H1 (cell line): Measurements from ENCODE around the gene ZMYM4. TPM values are rescaled to one million over a fixed set of nuclear protein-coding genes. Genes with fewer than 3 reads are reported as not detected.

Experiments used
- CTCF ChIA-PET: fragments of 300-600 bp; sonication (Branson Sonifier 250); formaldehyde crosslinking; loops from one replicate; lab custom pipeline; 2021; ENCODE audit not compliant: partially characterized antibody; lab: Charles Lee
- POLR2A ChIA-PET: fragments of 300-600 bp; sonication (Branson Sonifier 250); formaldehyde crosslinking; loops from one replicate; lab custom pipeline; 2021; ENCODE audit warnings: inconsistent platforms; ENCODE audit not compliant: partially characterized antibody; lab: Charles Lee
- DNase-seq, 2 experiments: peaks; one replicate each; pipeline versions ENCODE4 v3.0.0 to v3.0.0-alpha.2; 2010 to 2022; ENCODE audit warnings: low spot score in 2 of 2, low read depth in 1 of 2, mixed read lengths in 1 of 2
- FAIRE-seq: peaks from 2 replicates; lab custom pipeline; 2011; peaks lifted over from hg19 to GRCh38; lab: Jason Lieb, UNC
- H2AFZ ChIP-seq: 2 replicates; pipeline ENCODE4 v1.8.1; 2012; ENCODE audit warnings: low read length, inconsistent platforms
- H2AK5ac ChIP-seq: 2 replicates; pipeline ENCODE4 v1.6.1; 2013; ENCODE audit warnings: low read depth, low read length
- H2BK120ac ChIP-seq: replicated peaks from 2 replicates; pipeline ENCODE3; 2013; ENCODE audit warnings: low read depth, low read length, inconsistent platforms
- H2BK12ac ChIP-seq: 2 replicates; pipeline ENCODE4 v1.6.1; 2013; ENCODE audit warnings: low read depth, low read length
- H2BK15ac ChIP-seq: 2 replicates; pipeline ENCODE4 v1.6.1; 2013; ENCODE audit warnings: low read length
- H2BK20ac ChIP-seq: 2 replicates; pipeline ENCODE4 v1.6.1; 2013; ENCODE audit warnings: low read length
- H2BK5ac ChIP-seq: 2 replicates; pipeline ENCODE4 v1.6.1; 2013; ENCODE audit warnings: low read depth, low read length
- H3K14ac ChIP-seq: 2 replicates; pipeline ENCODE4 v1.6.1; 2013; ENCODE audit warnings: inconsistent platforms; ENCODE audit not compliant: insufficient read length
- H3K18ac ChIP-seq: 2 replicates; pipeline ENCODE4 v1.6.1; 2013; ENCODE audit warnings: low read length; ENCODE audit errors: extremely low read depth
- H3K23ac ChIP-seq: 2 replicates; pipeline ENCODE4 v1.6.1; 2013; ENCODE audit warnings: inconsistent platforms; ENCODE audit not compliant: insufficient read length
- H3K23me2 ChIP-seq: 2 replicates; pipeline ENCODE4 v1.6.1; 2013; ENCODE audit warnings: low read depth, low read length
- H3K27ac ChIP-seq: 2 replicates; pipeline ENCODE4 v1.6.1; 2011; ENCODE audit warnings: low read depth, low read length, inconsistent platforms
- H3K27me3 ChIP-seq, 4 experiments: replicated peaks in 1 of 4; 1 replicate in 1 of 4; 2 replicates in 3 of 4; pipeline versions ENCODE4 v1.6.1 to v1.8.1; 2011 to 2013; ENCODE audit warnings: low read length in 3 of 4, mild to moderate bottlenecking in 3 of 4, inconsistent platforms in 2 of 4, mixed read lengths in 2 of 4, moderate library complexity in 1 of 4; ENCODE audit not compliant: control insufficient read depth in 3 of 4, insufficient read depth in 3 of 4; ENCODE audit errors: extremely low read depth in 1 of 4
- H3K36me3 ChIP-seq, 4 experiments: 2 replicates each; pipeline versions ENCODE4 v1.6.1 to v1.8.1; 2011 to 2013; ENCODE audit warnings: mild to moderate bottlenecking in 4 of 4, low read length in 3 of 4, moderate library complexity in 2 of 4, control low read depth in 1 of 4, inconsistent platforms in 1 of 4; ENCODE audit not compliant: insufficient read depth in 4 of 4, control insufficient read depth in 2 of 4
- H3K4ac ChIP-seq: replicated peaks from 2 replicates; pipeline ENCODE3; 2013; ENCODE audit warnings: low read length, low read depth, mixed read lengths, inconsistent platforms; ENCODE audit not compliant: insufficient read length
- H3K4me1 ChIP-seq, 4 experiments: replicated peaks in 1 of 4; 1 replicate in 1 of 4; 2 replicates in 3 of 4; pipeline versions ENCODE4 v1.6.1 to v1.8.1; 2011 to 2013; ENCODE audit warnings: low read length in 3 of 4, inconsistent platforms in 2 of 4, mixed read lengths in 1 of 4; ENCODE audit not compliant: insufficient read depth in 4 of 4, control insufficient read depth in 3 of 4
- H3K4me2 ChIP-seq, 2 experiments: 2 replicates each; pipeline versions ENCODE4 v1.6.1 to v1.8.1; 2011 to 2013; ENCODE audit warnings: low read depth in 2 of 2, low read length in 2 of 2, control low read depth in 1 of 2, inconsistent platforms in 1 of 2, mild to moderate bottlenecking in 1 of 2; ENCODE audit not compliant: insufficient read depth in 1 of 2
- H3K4me3 ChIP-seq, 4 experiments: fragments of 200-600, 300-600 bp in 1 of 4; sonication (generic), shearing (Covaris generic), sonication (Bioruptor Twin) in 1 of 4; 2 replicates each; pipeline versions ENCODE4 v1.5.1 to v1.8.1; 2011 to 2016; ENCODE audit warnings: low read length in 4 of 4, low read depth in 3 of 4, control low read depth in 2 of 4, inconsistent platforms in 2 of 4, mild to moderate bottlenecking in 2 of 4, mixed read lengths in 1 of 4, moderate library complexity in 1 of 4; ENCODE audit not compliant: insufficient read depth in 2 of 4; ENCODE audit errors: extremely low read depth in 1 of 4
- H3K56ac ChIP-seq: replicated peaks from 2 replicates; pipeline ENCODE3; 2013; ENCODE audit warnings: low read depth, mild to moderate bottlenecking, mixed read lengths, low read length, inconsistent platforms; ENCODE audit not compliant: insufficient read length
- H3K79me1 ChIP-seq: 2 replicates; pipeline ENCODE4 v1.6.1; 2013; ENCODE audit warnings: low read depth, low read length, control low read depth
- H3K79me2 ChIP-seq, 2 experiments: 2 replicates each; pipeline versions ENCODE4 v1.6.1 to v1.8.1; 2012 to 2013; ENCODE audit warnings: low read length in 2 of 2, mild to moderate bottlenecking in 2 of 2, inconsistent platforms in 1 of 2; ENCODE audit not compliant: insufficient read depth in 2 of 2, control insufficient read depth in 1 of 2
- H3K9ac ChIP-seq, 4 experiments: replicated peaks in 1 of 4; 1 replicate in 1 of 4; 2 replicates in 3 of 4; pipeline versions ENCODE4 v1.6.1 to v1.8.1; 2011 to 2013; ENCODE audit warnings: low read depth in 3 of 4, low read length in 3 of 4, control low read depth in 2 of 4, mild to moderate bottlenecking in 2 of 4, moderate library complexity in 2 of 4, inconsistent platforms in 1 of 4; ENCODE audit errors: extremely low read depth in 1 of 4
- H3K9me3 ChIP-seq, 2 experiments: 2 replicates each; pipeline versions ENCODE4 v1.6.1 to v1.8.1; 2012 to 2013; ENCODE audit warnings: mild to moderate bottlenecking in 2 of 2, moderate library complexity in 2 of 2, control low read depth in 1 of 2, inconsistent platforms in 1 of 2, low read depth in 1 of 2, low read length in 1 of 2, mixed read lengths in 1 of 2; ENCODE audit not compliant: insufficient read depth in 2 of 2
- H4K20me1 ChIP-seq, 2 experiments: replicated peaks in 1 of 2; 2 replicates each; pipeline versions ENCODE3 to v1.8.1; 2011 to 2013; ENCODE audit warnings: inconsistent platforms in 2 of 2, low read length in 2 of 2, mild to moderate bottlenecking in 1 of 2; ENCODE audit not compliant: insufficient read depth in 2 of 2, control insufficient read depth in 1 of 2
- H4K5ac ChIP-seq: 2 replicates; pipeline ENCODE4 v1.6.1; 2013; ENCODE audit warnings: low read length, low read depth, mixed read lengths, inconsistent platforms; ENCODE audit not compliant: insufficient read length
- H4K8ac ChIP-seq: 2 replicates; pipeline ENCODE4 v1.8.0; 2013; ENCODE audit warnings: mild to moderate bottlenecking, moderate library complexity, low read length, inconsistent platforms; ENCODE audit not compliant: insufficient read depth; ENCODE audit errors: extremely low read depth
- H4K91ac ChIP-seq: replicated peaks from 2 replicates; pipeline ENCODE3; 2013; ENCODE audit warnings: low read length, mixed read lengths, inconsistent platforms; ENCODE audit not compliant: insufficient read length
- ASH2L ChIP-seq: fragments of 200-600, 300-600 bp; sonication (generic); IDR thresholded peaks from one replicate; pipeline ENCODE4 v1.7.1; 2017; ENCODE audit warnings: low read length
- CHD2 ChIP-seq: IDR thresholded peaks from 2 replicates; pipeline ENCODE4 v1.6.1; 2012; ENCODE audit warnings: low read length, improper control_type of control experiment
- EGR1 ChIP-seq: IDR thresholded peaks from 2 replicates; pipeline ENCODE4 v1.6.1; 2011; ENCODE audit warnings: low read depth, low read length, borderline replicate concordance
- KDM5A ChIP-seq: fragments of 200-600 bp; IDR thresholded peaks from 2 replicates; pipeline ENCODE4 v1.7.1; 2012; ENCODE audit warnings: mild to moderate bottlenecking, low read length, inconsistent platforms, mixed read lengths
- POLR2A ChIP-seq, 2 experiments: IDR thresholded peaks; 1 replicate in 1 of 2; 2 replicates in 1 of 2; pipeline ENCODE4 v1.6.1; 2011; ENCODE audit warnings: low read depth in 2 of 2, low read length in 2 of 2, mild to moderate bottlenecking in 2 of 2; ENCODE audit errors: control extremely low read depth in 1 of 2
- RNF2 ChIP-seq: fragments of 200-900, 300-1000 bp; sonication (generic); IDR thresholded peaks from 2 replicates; pipeline ENCODE4 v1.7.1; 2016; ENCODE audit warnings: borderline replicate concordance, low read depth, mild to moderate bottlenecking, antibody characterized with exemption, low read length; ENCODE audit not compliant: poor library complexity, severe bottlenecking; ENCODE audit errors: missing control alignments
- RXRA ChIP-seq: IDR thresholded peaks from 2 replicates; pipeline ENCODE4 v1.6.1; 2011; ENCODE audit warnings: low read depth, mild to moderate bottlenecking, low read length, moderate library complexity; ENCODE audit not compliant: insufficient read depth
- SIRT6 ChIP-seq: IDR thresholded peaks from one replicate; pipeline ENCODE4 v1.7.1; 2012; ENCODE audit warnings: low read length, inconsistent platforms
- WGBS, 2 experiments: shearing (Covaris generic) in 1 of 2; methylation state at CpG; one replicate each; pipeline versions ENCODE4 v1.1.6 to v1.1.7; 2013 to 2015; ENCODE audit warnings: low lambda C conversion rate in 2 of 2, mixed read lengths in 2 of 2, inconsistent platforms in 1 of 2, low coverage in 1 of 2, missing lambda C conversion rate in 1 of 2; ENCODE audit not compliant: insufficient replicate concordance in 2 of 2, insufficient coverage in 1 of 2, insufficient read length in 1 of 2; ENCODE audit errors: extremely low coverage in 1 of 2, missing lambda C conversion rate in 1 of 2; 5-methylcytosine and 5-hydroxymethylcytosine counted together
- polyA plus RNA-seq, 7 experiments: library from polyadenylated mRNA; depleted of rRNA in 3 of 7; stranded (reverse) in 5 of 7; unstranded in 2 of 7; fragments of >200 nt in 5 of 7; fragments of 200-250 nt in 2 of 7; gene quantifications; 1 replicate in 5 of 7; 2 replicates in 1 of 7; 4 replicates in 1 of 7; pipeline versions ENCODE4 v1.2.1 to v1.2.3, GENCODE V29; 2011 to 2013; ENCODE audit warnings: missing spikeins in 2 of 7, mixed read lengths in 2 of 7
- total RNA-seq: library from RNA; stranded (reverse); fragmentation: NEBNext Ultra II Directional; extraction: Animal tissue kit (Norgen Biotek cat#: 25700); gene quantifications from 2 replicates; pipeline ENCODE4 v1.2.1, GENCODE V29; 2021

Gene ZMYM4
- total and polyA plus RNA-seq, 2 of the 8 experiments (the other 6 are each of a cell fraction or from before 2014, with no cell fraction given) = 16.7 to 81.3 TPM

- Histone ChIP-seq H3K56ac (no peak overlapping the region), H3K4ac (no peak overlapping the region), H2BK120ac (no peak overlapping the region), H3K27ac (no peak overlapping the region), H3K36me3 (no peaks in the 10 kb centered on the region), H3K4me2 (no peak overlapping the region), H3K23ac (no peak overlapping the region), H3K14ac (no peak overlapping the region), H3K9ac (no peak overlapping the region), H2BK5ac (no peak overlapping the region), H2AFZ (no peak overlapping the region), H4K8ac (no peak overlapping the region), H3K4me3 (peak overlapping the region in 1 of 4 experiments; percentile 8; a peak in 1 of 8 replicates), H2BK20ac (no peak overlapping the region), H2BK12ac (no peak overlapping the region), H3K23me2 (no peaks in the 10 kb centered on the region; the same call in 1 of the 2 replicates), H3K79me2 (peaks cover 12 to 66% of the 10 kb centered on the region in 2 experiments), H4K20me1 (peaks cover 0 to 3% of the 10 kb centered on the region in 2 experiments), H3K4me1 (peaks cover 0 to 3% (median 0%) of the 10 kb centered on the region in 4 experiments; a peak in 2 of 7 replicates), H2BK15ac (no peak overlapping the region), H2AK5ac (no peak overlapping the region), H3K9me3 (no peaks in the 10 kb centered on the region), H3K18ac (no peak overlapping the region), H3K79me1 (peaks cover 2% of the 10 kb centered on the region; the same call in 1 of the 2 replicates), H4K91ac (no peak overlapping the region), H3K27me3 (no peaks in the 10 kb centered on the region), H4K5ac (no peak overlapping the region)
- TF ChIP-seq POLR2A (IDR thresholded peaks at IDR 0.05; ENCODE audit: control extremely low read depth in 1 of 2, low read depth in 2 of 2, low read length in 2 of 2) (no peak), CHD2 (no peak), ASH2L (no peak), EGR1 (no peak), RNF2 (no peak), RXRA (no peak), KDM5A (no peak), SIRT6 (no peak)
- POLR2A ChIA-PET = interaction anchor here (1.2 to 1.5 kb wide), 2 partner anchors 8 to 13 kb away, joined by 3 to 6 read pairs; no protein-coding TSS in a partner anchor
- no peak for DNase-seq
- CTCF ChIA-PET = interaction anchor here (1.2 kb wide), 1 partner anchor 65 kb away, joined by 4 read pairs; no protein-coding TSS in a partner anchor
- no peak for FAIRE-seq
- 95% methylated on average over 3 of the region's 3 CpGs; no CpG with 5 or more reads in 1 of the 2 experiments for WGBS, 2 experiments
Observed at GRCh38 chr1:35270836-35271235, 2.3 kb downstream of the ZMYM4 start.
